Gastrocnemius medialis (tissue), 4 donors: Measurements from ENCODE around the gene DNASE1L1. TPM values are rescaled to one million over a fixed set of nuclear protein-coding genes. Genes with fewer than 3 reads are reported as not detected.

Experiments
- ATAC-seq, 2 donors: fragments of 150-250 bp; one replicate each; pipeline ENCODE4 v1.9.1; 2016
- DNase-seq, 2 donors: peaks; one replicate each; pipeline ENCODE4 v3.0.0-alpha.2; 2019
- H3K27ac ChIP-seq, 4 donors: fragments of 200-600 bp; sonication (generic); 1 replicate in 1 of 4; 2 replicates in 3 of 4; pipeline ENCODE4 v1.5.1; 2016 to 2018; ENCODE audit warnings: mild to moderate bottlenecking in 2 of 4, moderate library complexity in 1 of 4
- H3K27me3 ChIP-seq, 3 donors: fragments of 200-600 bp; sonication (generic) in 2 of 3; 1 replicate in 1 of 3; 2 replicates in 2 of 3; pipeline versions ENCODE4 v1.5.1 to v1.6.0; 2016 to 2019; ENCODE audit warnings: mild to moderate bottlenecking in 1 of 3, moderate library complexity in 1 of 3
- H3K36me3 ChIP-seq, 2 donors: fragments of 200-600 bp; sonication (generic) in 1 of 2; one replicate each; pipeline ENCODE4 v1.5.1; 2017 to 2018
- H3K4me1 ChIP-seq, 2 donors: fragments of 200-600 bp; sonication (generic) in 1 of 2; one replicate each; pipeline ENCODE4 v1.5.1; 2016 to 2017; ENCODE audit warnings: mild to moderate bottlenecking in 2 of 2
- H3K4me3 ChIP-seq, 4 donors: fragments of 200-600 bp; sonication (generic) in 3 of 4; 1 replicate in 1 of 4; 2 replicates in 3 of 4; pipeline ENCODE4 v1.5.1; 2016 to 2019; ENCODE audit warnings: mild to moderate bottlenecking in 2 of 4
- H3K9me3 ChIP-seq, 3 donors: fragments of 200-600 bp; sonication (generic) in 2 of 3; 1 replicate in 1 of 3; 2 replicates in 2 of 3; pipeline ENCODE4 v1.5.1; 2016 to 2019
- CTCF ChIP-seq, 5 experiments: fragments of 450-650 bp in 3 of 5; fragments of 200-600 bp in 2 of 5; sonication (generic) in 2 of 5; IDR thresholded peaks in 4 of 5; conservative IDR thresholded peaks in 1 of 5; 1 replicate in 4 of 5; 2 replicates in 1 of 5; pipeline ENCODE4 v1.5.1; 2016 to 2019; ENCODE audit warnings: antibody characterized with exemption in 5 of 5, mild to moderate bottlenecking in 3 of 5, moderate library complexity in 3 of 5
- POLR2A ChIP-seq, 2 donors: fragments of 450-650 bp; IDR thresholded peaks; one replicate each; pipeline ENCODE4 v1.6.1; 2017; ENCODE audit warnings: antibody characterized with exemption in 2 of 2, mild to moderate bottlenecking in 2 of 2, moderate library complexity in 2 of 2
- in situ Hi-C, 4 donors: fragments of 200-750 bp; cut with MboI; loops; one replicate each; pipeline versions ENCODE4 v1.15.0 to v1.8.0; 2017; ENCODE audit warnings: low sequenced_read_pairs in 4 of 4
- intact Hi-C: fragments of 100-400 bp; cut with DNase I; formaldehyde crosslinking; loops from one replicate; pipeline ENCODE4 v1.15.1; 2023; ENCODE audit warnings: low total_unique reads
- total RNA-seq, 4 donors: library from RNA; depleted of rRNA; stranded (reverse); fragments of >200 nt; gene quantifications; one replicate each; pipeline versions ENCODE4 v1.1.0 to v1.2.3, GENCODE V29; 2016

Gene DNASE1L1
- total RNA-seq, 4 donors from 2014 or later, result 88.4 to 148 (median 116) TPM

- ATAC-seq (no peak), DNase-seq (no peak)
- Histone ChIP-seq H3K4me3 (no peak overlapping the region), H3K36me3 (peaks cover 0 to 5% of the 10 kb centered on the region in 2 donors), H3K9me3 (no peaks in the 10 kb centered on the region), H3K27ac (no peak overlapping the region), H3K27me3 (no peaks in the 10 kb centered on the region), H3K4me1 (peaks cover 0 to 7% of the 10 kb centered on the region in 2 donors)
- intact Hi-C loops, result loop anchor here (5.0 kb wide), 1 partner anchor 37 kb away; the partner anchor contains the start of gene RPL10
- TF ChIP-seq CTCF (IDR thresholded peaks at IDR 0.05 in 4 of 5, conservative IDR thresholded peaks at IDR 0.05 in 1 of 5) (no peak), POLR2A (IDR thresholded peaks at IDR 0.05) (no peak)
- in situ Hi-C loops, result no loop called here
Measured at GRCh38 chrX:154434394-154435168, 25.5 kb upstream of the DNASE1L1 start.

GRCh38 chrX:154433605-154434004 lies 24.6 kb upstream of the DNASE1L1 start:
- in situ Hi-C loops, result no loop called here
- ATAC-seq (no peak), DNase-seq (no peak)
- no peak overlapping the region for H3K27ac ChIP-seq
- H3K4me1 ChIP-seq, result peaks cover 3 to 7% of the 10 kb centered on the region in 2 donors
- peaks cover 0 to 5% of the 10 kb centered on the region in 2 donors for H3K36me3 ChIP-seq
- no peak for TF ChIP-seq POLR2A (IDR thresholded peaks at IDR 0.05)
- TF ChIP-seq CTCF (IDR thresholded peaks at IDR 0.05 in 4 of 5, conservative IDR thresholded peaks at IDR 0.05 in 1 of 5), result no peak
- H3K9me3 ChIP-seq, result no peaks in the 10 kb centered on the region
- H3K4me3 ChIP-seq, result no peak overlapping the region
- H3K27me3 ChIP-seq, result no peaks in the 10 kb centered on the region
- intact Hi-C loops, result no loop called here

GRCh38 chrX:154432210-154432609 lies 23.2 kb upstream of the DNASE1L1 start:
- H3K4me1 ChIP-seq, result peaks cover 3 to 11% of the 10 kb centered on the region in 2 donors
- ATAC-seq, result no peak
- TF ChIP-seq CTCF (IDR thresholded peaks at IDR 0.05 in 4 of 5, conservative IDR thresholded peaks at IDR 0.05 in 1 of 5) (no peak), POLR2A (IDR thresholded peaks at IDR 0.05) (no peak)
- peaks cover 0 to 5% of the 10 kb centered on the region in 2 donors for H3K36me3 ChIP-seq
- no peak for DNase-seq
- no peaks in the 10 kb centered on the region for H3K27me3 ChIP-seq
- no peaks in the 10 kb centered on the region for H3K9me3 ChIP-seq
- in situ Hi-C loops, result no loop called here
- intact Hi-C loops, result no loop called here
- no peak overlapping the region for H3K4me3 ChIP-seq
- no peak overlapping the region for H3K27ac ChIP-seq

GRCh38 chrX:154431341-154431740 lies 22.3 kb upstream of the DNASE1L1 start:
- no peak overlapping the region for H3K4me3 ChIP-seq
- in situ Hi-C loops (no loop called here), intact Hi-C loops (no loop called here)
- no peaks in the 10 kb centered on the region for H3K9me3 ChIP-seq
- TF ChIP-seq CTCF (IDR thresholded peaks at IDR 0.05 in 4 of 5, conservative IDR thresholded peaks at IDR 0.05 in 1 of 5) (no peak), POLR2A (IDR thresholded peaks at IDR 0.05) (no peak)
- ATAC-seq (no peak), DNase-seq (peak in 1 of 2 donors; percentile 33)
- no peak overlapping the region for H3K27ac ChIP-seq
- H3K27me3 ChIP-seq, result no peaks in the 10 kb centered on the region
- H3K36me3 ChIP-seq, result peaks cover 0 to 5% of the 10 kb centered on the region in 2 donors
- peaks cover 3 to 11% of the 10 kb centered on the region in 2 donors for H3K4me1 ChIP-seq
